Skeletal muscle satellite cell (primary cell): ENCODE measurements around the gene HNRNPC.
"Not testable (repeated sequence)": the region's sequence is repeated elsewhere in the genome, so short reads cannot be mapped to it uniquely, and the experiment has no call there.

ENCODE experiments used
- H3K27me3 ChIP-seq: 2 replicates; pipeline ENCODE4 v1.7.0; 2013; ENCODE audit warnings: low read length; ENCODE audit not compliant: control insufficient read depth, insufficient read depth
- H3K36me3 ChIP-seq: 2 replicates; pipeline ENCODE4 v1.7.0; 2013; ENCODE audit warnings: mild to moderate bottlenecking, control low read depth, low read length; ENCODE audit not compliant: insufficient read depth
- H3K4me1 ChIP-seq: 2 replicates; pipeline ENCODE4 v1.7.0; 2013; ENCODE audit warnings: low read length; ENCODE audit not compliant: control insufficient read depth, insufficient read depth
- H3K4me2 ChIP-seq: 2 replicates; pipeline ENCODE4 v1.7.0; 2013; ENCODE audit warnings: mild to moderate bottlenecking, low read length
- H3K4me3 ChIP-seq: 2 replicates; pipeline ENCODE4 v1.7.0; 2013; ENCODE audit warnings: low read length
- H3K9ac ChIP-seq: 2 replicates; pipeline ENCODE4 v1.7.0; 2013; ENCODE audit warnings: mild to moderate bottlenecking, low read depth, low read length, moderate library complexity
- H3K9me3 ChIP-seq: replicated peaks from 2 replicates; pipeline ENCODE4 v1.7.0; 2013; ENCODE audit warnings: mild to moderate bottlenecking, control low read depth, low read length

Gene HNRNPC

GRCh38 chr14:21219561-21220111 lies 49.6 kb downstream of the HNRNPC start:
- H3K4me3 ChIP-seq: no peak overlapping the region
- no peak overlapping the region for H3K4me2 ChIP-seq
- H3K36me3 ChIP-seq: peaks cover 82% of the 10 kb centered on the region
- peaks cover 36% of the 10 kb centered on the region for H3K4me1 ChIP-seq
- H3K9me3 ChIP-seq: no peaks in the 10 kb centered on the region
- no peaks in the 10 kb centered on the region for H3K27me3 ChIP-seq
- no peak overlapping the region for H3K9ac ChIP-seq

DNA sequence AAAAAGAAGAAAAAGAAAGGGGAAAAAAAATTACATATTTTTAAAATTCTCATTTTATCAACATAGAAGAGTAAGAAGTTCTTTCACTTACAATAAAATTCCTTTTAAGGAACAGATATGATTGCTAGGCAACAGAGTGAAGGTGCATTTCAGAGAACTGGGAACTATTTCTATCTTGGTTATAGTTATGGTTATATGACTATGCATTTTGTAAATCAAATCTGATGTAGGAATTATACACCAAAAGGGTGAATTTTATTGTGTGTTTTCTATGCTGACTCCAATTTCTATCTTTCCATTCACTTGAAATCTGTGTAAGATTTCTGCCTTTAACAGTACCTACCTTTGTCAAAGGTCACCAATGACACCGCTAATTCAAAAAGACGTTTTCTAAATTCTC lies 50.1 kb downstream of the HNRNPC start:
- Histone ChIP-seq H3K4me1 (peaks cover 36% of the 10 kb centered on the region), H3K4me3 (no peak overlapping the region), H3K9me3 (no peaks in the 10 kb centered on the region), H3K36me3 (peaks cover 82% of the 10 kb centered on the region), H3K9ac (no peak overlapping the region), H3K27me3 (no peaks in the 10 kb centered on the region), H3K4me2 (no peak overlapping the region)

- Histone ChIP-seq H3K4me2 (no peak overlapping the region), H3K9me3 (no peaks in the 10 kb centered on the region), H3K4me3 (no peak overlapping the region), H3K9ac (no peak overlapping the region), H3K4me1 (peaks cover 31% of the 10 kb centered on the region), H3K27me3 (no peaks in the 10 kb centered on the region), H3K36me3 (peaks cover 86% of the 10 kb centered on the region)
These were observed 53.4 kb downstream of the HNRNPC start for GRCh38 chr14:21215879-21216251.

- peaks cover 81% of the 10 kb centered on the region for H3K36me3 ChIP-seq
- H3K27me3 ChIP-seq: no peaks in the 10 kb centered on the region
- H3K4me2 ChIP-seq: no peak overlapping the region
- H3K9me3 ChIP-seq: no peaks in the 10 kb centered on the region
- H3K4me1 ChIP-seq: peaks cover 31% of the 10 kb centered on the region
- no peak overlapping the region for H3K9ac ChIP-seq
- H3K4me3 ChIP-seq: no peak overlapping the region
These were observed 53.9 kb downstream of the HNRNPC start for GRCh38 chr14:21215130-21215878.

DNA sequence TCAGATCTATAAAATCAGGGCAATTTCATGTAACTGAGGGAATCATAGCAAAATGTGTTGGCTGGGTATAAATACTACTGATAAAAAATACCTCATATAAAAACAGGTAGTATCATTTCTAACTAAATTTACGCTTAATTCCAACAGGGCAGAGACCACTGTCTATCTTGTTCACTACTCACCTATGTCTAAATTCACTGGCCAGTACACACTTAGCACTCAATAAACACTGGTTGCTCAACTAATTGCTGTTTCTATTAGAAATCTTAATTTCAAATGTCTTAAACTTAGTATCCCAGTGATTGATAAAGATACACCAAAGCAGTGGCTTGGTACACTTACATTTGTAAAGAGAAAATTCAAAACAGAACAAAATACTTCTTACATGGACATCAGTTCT lies 55.6 kb downstream of the HNRNPC start:
- Histone ChIP-seq H3K4me3 (no peak overlapping the region), H3K9me3 (no peaks in the 10 kb centered on the region), H3K27me3 (no peaks in the 10 kb centered on the region), H3K36me3 (peaks cover 85% of the 10 kb centered on the region), H3K4me1 (peaks cover 16% of the 10 kb centered on the region), H3K9ac (no peak overlapping the region), H3K4me2 (no peak overlapping the region)

DNA sequence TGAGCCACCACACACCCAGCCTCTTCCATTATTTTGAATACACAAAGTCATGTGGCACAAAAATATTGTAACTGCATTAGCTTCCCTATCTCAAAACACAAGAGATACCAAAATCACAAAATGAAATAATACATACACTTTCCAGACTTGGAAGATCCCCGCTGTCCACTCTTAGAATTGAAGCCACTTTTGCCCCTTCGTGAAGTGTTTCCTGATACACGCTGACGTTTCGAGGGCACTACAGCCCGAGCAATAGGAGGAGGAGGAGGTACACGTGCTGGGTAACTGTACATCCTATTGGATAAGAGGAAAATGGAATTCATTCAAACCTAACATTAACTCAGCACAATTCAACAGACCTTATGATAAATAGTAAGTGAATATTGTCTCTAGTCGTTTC lies 56.4 kb downstream of the HNRNPC start:
- H3K4me1 ChIP-seq, H3K9ac ChIP-seq, H3K9me3 ChIP-seq, H3K4me2 ChIP-seq, H3K27me3 ChIP-seq, H3K4me3 ChIP-seq: not testable (repeated sequence)
- H3K36me3 ChIP-seq: peaks cover 91% of the 10 kb centered on the region

DNA sequence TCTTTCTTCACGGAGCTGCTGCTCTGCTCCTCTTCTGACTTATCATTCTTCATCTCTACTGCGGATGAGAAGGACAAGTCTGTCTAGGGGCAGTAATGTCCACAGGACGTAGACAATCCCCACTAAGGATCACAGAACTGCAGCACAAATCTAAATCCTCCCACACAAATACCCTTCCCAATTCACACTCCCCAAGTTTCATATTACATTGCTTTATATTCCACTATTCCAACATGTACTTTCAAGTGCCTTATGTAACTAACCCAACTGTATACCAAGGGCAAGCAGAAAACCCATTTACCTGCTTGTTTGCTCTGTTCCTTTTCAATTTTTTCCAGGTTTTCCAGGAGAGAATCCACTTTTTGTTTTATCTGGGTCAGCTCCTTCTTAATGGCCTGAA lies 57.7 kb downstream of the HNRNPC start:
- Histone ChIP-seq H3K27me3 (no peaks in the 10 kb centered on the region), H3K36me3 (peaks cover 91% of the 10 kb centered on the region), H3K9ac (no peak overlapping the region), H3K4me2 (no peak overlapping the region), H3K9me3 (no peaks in the 10 kb centered on the region), H3K4me1 (no peaks in the 10 kb centered on the region), H3K4me3 (no peak overlapping the region)

DNA sequence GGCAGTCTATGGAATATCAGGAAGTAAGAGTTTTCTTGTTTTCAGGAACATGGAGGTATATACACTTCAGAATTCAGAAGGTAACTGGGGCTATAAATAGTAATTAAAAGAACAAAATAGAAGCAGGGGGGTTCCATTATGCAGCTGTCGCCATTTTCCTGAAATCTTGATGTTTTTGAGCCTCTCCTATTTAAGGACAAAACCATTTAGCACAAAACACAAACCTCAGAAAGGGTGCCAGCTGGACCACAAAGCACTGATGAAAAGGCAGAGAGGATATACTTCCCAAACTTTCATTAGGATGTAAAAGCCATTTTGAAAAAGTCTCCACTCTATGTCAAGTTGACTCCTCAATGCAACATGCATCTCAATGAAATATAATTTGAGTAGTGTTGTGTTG lies 59.2 kb downstream of the HNRNPC start:
- H3K4me2 ChIP-seq: no peak overlapping the region
- H3K4me3 ChIP-seq: no peak overlapping the region
- no peaks in the 10 kb centered on the region for H3K9me3 ChIP-seq
- peaks cover 93% of the 10 kb centered on the region for H3K36me3 ChIP-seq
- H3K4me1 ChIP-seq: no peaks in the 10 kb centered on the region
- H3K9ac ChIP-seq: no peak overlapping the region
- no peaks in the 10 kb centered on the region for H3K27me3 ChIP-seq

DNA sequence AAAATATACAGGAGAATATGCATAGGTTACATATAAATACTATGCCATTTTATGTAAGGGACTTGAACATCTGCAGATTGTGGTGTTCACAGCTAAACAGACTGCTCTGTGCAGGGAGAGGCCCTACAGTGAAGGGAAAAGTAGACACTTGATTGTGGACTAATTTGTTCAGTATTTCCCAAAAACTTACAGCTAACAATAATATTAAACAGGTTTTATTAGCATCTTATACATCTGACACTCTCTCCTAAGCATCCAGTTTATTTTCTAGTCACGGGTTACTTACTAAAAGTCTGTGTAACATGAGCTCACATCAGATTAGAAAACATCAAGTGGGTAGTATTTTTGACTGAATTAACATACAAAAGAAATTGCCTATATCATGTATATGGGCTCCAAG lies 60.1 kb downstream of the HNRNPC start:
- Histone ChIP-seq H3K9me3 (no peaks in the 10 kb centered on the region), H3K36me3 (peaks cover 93% of the 10 kb centered on the region), H3K27me3 (no peaks in the 10 kb centered on the region), H3K9ac (no peak overlapping the region), H3K4me2 (no peak overlapping the region), H3K4me1 (no peaks in the 10 kb centered on the region), H3K4me3 (no peak overlapping the region)

DNA sequence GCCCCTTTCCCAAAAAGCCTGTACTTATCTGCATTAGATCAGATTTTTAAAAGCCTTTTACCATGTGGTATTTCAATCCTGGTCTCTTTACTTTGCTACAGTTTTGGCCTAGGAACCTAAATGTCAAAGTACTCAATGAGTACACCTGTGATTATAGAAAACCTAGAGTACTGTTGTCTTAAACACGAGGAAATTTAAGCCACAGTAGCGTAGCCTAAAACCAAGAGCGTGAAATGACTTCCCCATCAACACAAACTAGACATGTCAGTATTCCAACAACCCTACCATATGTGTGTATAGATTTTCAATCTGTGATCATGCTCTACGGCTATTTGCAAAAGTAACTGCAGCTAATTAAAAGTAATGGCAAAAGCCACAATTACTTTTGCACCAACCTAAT lies 60.7 kb downstream of the HNRNPC start:
- no peak overlapping the region for H3K4me3 ChIP-seq
- no peaks in the 10 kb centered on the region for H3K4me1 ChIP-seq
- peaks cover 93% of the 10 kb centered on the region for H3K36me3 ChIP-seq
- no peak overlapping the region for H3K9ac ChIP-seq
- no peaks in the 10 kb centered on the region for H3K27me3 ChIP-seq
- H3K9me3 ChIP-seq: no peaks in the 10 kb centered on the region
- H3K4me2 ChIP-seq: no peak overlapping the region

DNA sequence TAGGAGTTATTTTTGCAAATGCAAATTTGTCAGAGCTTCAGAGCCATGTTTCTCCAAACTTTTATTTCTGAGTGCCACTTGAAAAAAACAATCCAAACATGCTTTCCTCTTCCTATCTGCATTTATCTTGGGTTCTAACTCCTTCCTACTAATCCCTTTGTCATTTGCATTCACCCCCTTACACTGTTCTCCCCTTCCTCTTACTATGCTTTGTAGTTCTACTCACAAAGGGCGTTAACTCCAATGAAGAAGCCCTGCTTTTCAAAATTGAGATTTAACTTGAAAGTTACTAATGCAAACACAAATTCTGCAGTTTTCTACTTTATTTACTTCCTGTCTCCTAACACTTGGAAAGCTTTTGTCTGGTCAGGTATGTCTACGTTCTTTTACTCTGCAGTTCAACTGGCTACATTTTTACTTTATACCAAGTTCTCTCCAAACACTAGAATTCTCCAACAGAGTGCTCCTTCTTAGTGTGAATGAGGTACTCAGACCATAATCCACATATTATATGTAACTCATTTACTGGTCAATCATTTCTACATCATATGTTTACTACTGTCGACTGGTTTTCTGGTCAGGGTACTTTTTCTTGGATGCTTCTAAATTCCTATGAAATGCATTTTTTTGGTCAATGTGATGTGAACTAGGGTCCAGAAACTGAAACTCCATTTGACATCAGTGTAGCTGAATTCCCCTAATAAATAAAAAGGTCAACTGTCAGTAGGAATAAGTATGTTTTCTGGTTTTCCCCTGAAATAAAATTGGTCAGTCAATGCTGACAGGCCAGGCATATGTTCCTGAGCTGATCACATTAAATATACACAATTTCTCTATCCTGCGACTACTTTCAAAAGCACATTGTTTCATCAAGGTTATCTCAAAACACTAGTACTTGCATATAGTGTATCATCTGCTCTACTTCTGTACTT lies 62.2 kb downstream of the HNRNPC start:
- Histone ChIP-seq H3K9me3 (no peaks in the 10 kb centered on the region), H3K27me3 (no peaks in the 10 kb centered on the region), H3K9ac (no peak overlapping the region), H3K4me2 (no peak overlapping the region), H3K4me1 (no peaks in the 10 kb centered on the region), H3K4me3 (no peak overlapping the region), H3K36me3 (peaks cover 91% of the 10 kb centered on the region)
